Lower lobe of right lung (tissue), 2 donors: ENCODE data around the gene LAMA4. TPM values are rescaled to one million over a fixed set of nuclear protein-coding genes. Genes with fewer than 3 reads are reported as not detected.

Experiments used
- ATAC-seq, 2 donors: fragments of 200-7000 bp; cut with Tn5 transposase; one replicate each; pipeline ENCODE4 v1.9.1; 2020 to 2022; ENCODE audit warnings: mild to moderate bottlenecking in 2 of 2, moderate library complexity in 2 of 2
- DNase-seq: peaks from one replicate; pipeline ENCODE4 v3.0.0-alpha.2; 2020
- H3K27ac ChIP-seq: fragments of 200-600 bp; one replicate; pipeline ENCODE4 v1.8.0; 2022
- H3K27me3 ChIP-seq: fragments of 200-600 bp; one replicate; pipeline ENCODE4 v1.8.0; 2022; ENCODE audit warnings: low read depth
- H3K36me3 ChIP-seq: fragments of 200-600 bp; one replicate; pipeline ENCODE4 v1.8.0; 2022; ENCODE audit warnings: mild to moderate bottlenecking
- H3K4me1 ChIP-seq: fragments of 200-600 bp; one replicate; pipeline ENCODE4 v1.8.0; 2022
- H3K4me3 ChIP-seq: fragments of 200-600 bp; one replicate; pipeline ENCODE4 v1.8.0; 2022; ENCODE audit warnings: mild to moderate bottlenecking
- H3K9me3 ChIP-seq: fragments of 200-600 bp; one replicate; pipeline ENCODE4 v1.8.0; 2022
- CTCF ChIP-seq: fragments of 200-600 bp; IDR thresholded peaks from one replicate; pipeline ENCODE4 v1.8.0; 2022; ENCODE audit warnings: antibody characterized with exemption, mild to moderate bottlenecking
- intact Hi-C: fragments of 100-400 bp; cut with DNase I; formaldehyde crosslinking; loops from one replicate; pipeline ENCODE4 v1.11.0; 2022
- total RNA-seq: library from RNA; stranded (reverse); fragmentation: NEBNext Ultra II Directional; extraction: Animal tissue kit (Norgen Biotek cat#: 25700); gene quantifications from one replicate; pipeline ENCODE4 v1.2.1, GENCODE V29; 2021
- donor health status: DM: no; HTN: yes; CAD: no; lungs with severe emphysema.

Gene LAMA4
- total RNA-seq, 1 donor from 2014 or later, result 91.2 TPM

DNA sequence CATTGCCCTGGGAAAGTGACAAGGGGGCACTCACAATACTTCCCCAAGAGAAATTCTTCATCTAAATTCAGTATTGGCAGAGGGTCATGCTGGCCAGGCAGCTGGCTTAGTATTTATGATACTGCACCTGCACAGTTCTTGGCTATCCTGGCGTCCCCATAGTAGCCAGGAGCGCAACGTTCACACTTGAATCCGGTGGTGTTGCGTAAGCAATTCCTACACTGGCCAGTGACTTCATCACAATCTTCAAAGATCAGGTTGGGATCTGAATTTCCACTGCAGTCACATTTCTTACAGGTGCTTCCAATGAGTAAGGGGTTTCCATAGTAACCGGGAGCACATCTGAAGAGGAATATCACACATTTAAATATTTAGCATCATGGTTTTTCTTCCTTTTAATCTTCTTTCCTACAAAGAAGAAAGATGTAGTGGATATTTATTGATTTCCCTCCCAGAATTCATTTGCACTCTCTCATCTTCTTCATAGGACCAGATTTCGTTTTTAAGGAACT, 62.8 kb downstream of the LAMA4 start:
- intact Hi-C loops, result no loop called here
- H3K36me3 ChIP-seq, result peaks cover 24% of the 10 kb centered on the region

DNA sequence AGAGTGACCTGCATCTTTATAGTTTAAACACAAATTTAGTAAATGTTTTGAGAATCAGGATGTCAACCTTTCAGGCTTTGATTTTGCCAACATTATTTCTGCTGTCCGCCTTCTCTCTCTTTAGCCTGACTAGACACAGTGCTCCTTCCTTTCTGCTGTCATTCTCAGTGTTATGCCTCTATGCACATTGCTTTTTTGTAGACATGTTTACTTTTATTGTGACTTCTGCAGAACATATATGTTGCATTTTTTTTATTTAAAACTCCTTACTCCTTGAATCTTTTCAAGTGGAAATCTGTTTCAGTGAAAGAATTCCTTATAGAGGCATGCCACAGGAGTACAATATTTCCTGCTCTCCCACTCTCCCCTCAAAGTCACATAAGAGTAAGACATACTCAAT, 64.2 kb downstream of the LAMA4 start:
- Histone ChIP-seq H3K4me3 (no peak overlapping the region), H3K9me3 (no peaks in the 10 kb centered on the region), H3K27me3 (no peaks in the 10 kb centered on the region), H3K27ac (no peak overlapping the region), H3K36me3 (peaks cover 24% of the 10 kb centered on the region), H3K4me1 (peaks cover 12% of the 10 kb centered on the region)
- DNase-seq (no peak), ATAC-seq (no peak)
- no peak for TF ChIP-seq CTCF
- intact Hi-C loops, result no loop called here

More for the DNA sequence above, 62.8 kb downstream of the LAMA4 start:
- ATAC-seq, result no peak
- TF ChIP-seq CTCF, result no peak
- no peak for DNase-seq
- H3K4me3 ChIP-seq, result no peak overlapping the region
- H3K9me3 ChIP-seq, result no peaks in the 10 kb centered on the region
- no peak overlapping the region for H3K27ac ChIP-seq
- H3K27me3 ChIP-seq, result no peaks in the 10 kb centered on the region
- peaks cover 12% of the 10 kb centered on the region for H3K4me1 ChIP-seq

GRCh38 chr6:112189494-112189893, 64.9 kb downstream of the LAMA4 start:
- ATAC-seq (no peak), DNase-seq (no peak)
- Histone ChIP-seq H3K4me1 (peaks cover 12% of the 10 kb centered on the region), H3K9me3 (no peaks in the 10 kb centered on the region), H3K27ac (no peak overlapping the region), H3K36me3 (peaks cover 24% of the 10 kb centered on the region), H3K4me3 (no peak overlapping the region), H3K27me3 (no peaks in the 10 kb centered on the region)
- TF ChIP-seq CTCF, result no peak
- intact Hi-C loops, result no loop called here

- H3K27ac ChIP-seq, result no peak overlapping the region
- TF ChIP-seq CTCF, result no peak
- intact Hi-C loops, result no loop called here
- ATAC-seq (no peak), DNase-seq (no peak)
- no peaks in the 10 kb centered on the region for H3K27me3 ChIP-seq
- H3K4me3 ChIP-seq, result no peak overlapping the region
- peaks cover 24% of the 10 kb centered on the region for H3K36me3 ChIP-seq
- peaks cover 12% of the 10 kb centered on the region for H3K4me1 ChIP-seq
- no peaks in the 10 kb centered on the region for H3K9me3 ChIP-seq
Measured at GRCh38 chr6:112188906-112189305, 65.5 kb downstream of the LAMA4 start.

GRCh38 chr6:112187736-112188135, 66.6 kb downstream of the LAMA4 start:
- peaks cover 12% of the 10 kb centered on the region for H3K4me1 ChIP-seq
- H3K27me3 ChIP-seq, result no peaks in the 10 kb centered on the region
- peaks cover 24% of the 10 kb centered on the region for H3K36me3 ChIP-seq
- ATAC-seq, result no peak
- H3K27ac ChIP-seq, result no peak overlapping the region
- no peak overlapping the region for H3K4me3 ChIP-seq
- intact Hi-C loops, result no loop called here
- H3K9me3 ChIP-seq, result no peaks in the 10 kb centered on the region
- no peak for DNase-seq
- TF ChIP-seq CTCF, result no peak
